GM10266 (cell line): ENCODE measurements around the gene DIS3L2.

Experiments
- DNase-seq: peaks from one replicate; pipeline ENCODE4 v3.0.0; 2012; ENCODE audit errors: extremely low spot score
- CTCF ChIP-seq: IDR thresholded peaks from 2 replicates; pipeline ENCODE4 v1.5.1; 2012; ENCODE audit warnings: mild to moderate bottlenecking, low read depth; ENCODE audit not compliant: control insufficient read depth, insufficient read depth; ENCODE audit errors: missing control alignments

DIS3L2 gene

GRCh38 chr2:232076736-232077135 lies 115.2 kb downstream of the DIS3L2 start:
- no peak for TF ChIP-seq CTCF
- no peak for DNase-seq

GRCh38 chr2:232085164-232085563 lies 123.7 kb downstream of the DIS3L2 start:
- no peak for DNase-seq
- no peak for TF ChIP-seq CTCF

GRCh38 chr2:232085826-232086425 lies 124.4 kb downstream of the DIS3L2 start:
- DNase-seq: no peak
- TF ChIP-seq CTCF: no peak

- no peak for DNase-seq
Measured at GRCh38 chr2:232088771-232089170, 127.3 kb downstream of the DIS3L2 start.

GRCh38 chr2:232094201-232094600 lies 132.7 kb downstream of the DIS3L2 start:
- TF ChIP-seq CTCF: no peak
- DNase-seq: no peak

More at GRCh38 chr2:232088771-232089170, 127.3 kb downstream of the DIS3L2 start:
- TF ChIP-seq CTCF: no peak

GRCh38 chr2:232094883-232095282 lies 133.4 kb downstream of the DIS3L2 start:
- no peak for DNase-seq
- TF ChIP-seq CTCF: no peak

- DNase-seq: no peak
- TF ChIP-seq CTCF: no peak
Measured at GRCh38 chr2:232097260-232097659, 135.7 kb downstream of the DIS3L2 start.
